ENCODE measurements around the gene AK8. TPM values are rescaled to one million over a fixed set of nuclear protein-coding genes. Genes with fewer than 3 reads are reported as not detected.
"Not testable (repeated sequence)": the region's sequence is repeated elsewhere in the genome, so short reads cannot be mapped to it uniquely, and the experiment has no call there.

AK8 gene
- polyA plus RNA-seq, 4 donors = 3.2 to 4.4 (median 4.1) TPM

- DNase-seq (ENCODE audit: low read depth in 4 of 4, low spot score in 3 of 4) = no peak
These were observed 152.8 kb downstream of the AK8 start for GRCh38 chr9:132725306-132725705.

- DNase-seq (ENCODE audit: low read depth in 4 of 4, low spot score in 3 of 4) = no peak
These were observed 154.3 kb downstream of the AK8 start for GRCh38 chr9:132723809-132724208.

GRCh38 chr9:132722564-132723065 is 155.5 kb downstream of the AK8 start:
- no peak for DNase-seq (ENCODE audit: low read depth in 4 of 4, low spot score in 3 of 4)

GRCh38 chr9:132721661-132722060 is 156.4 kb downstream of the AK8 start:
- no peak for DNase-seq (ENCODE audit: low read depth in 4 of 4, low spot score in 3 of 4)

GRCh38 chr9:132718381-132718928 is 159.6 kb downstream of the AK8 start:
- not testable (repeated sequence) for DNase-seq (ENCODE audit: low read depth in 4 of 4, low spot score in 3 of 4)

- no peak for DNase-seq (ENCODE audit: low read depth in 4 of 4, low spot score in 3 of 4)
These were observed 160.6 kb downstream of the AK8 start for GRCh38 chr9:132717326-132717945.

GRCh38 chr9:132716007-132716406 is 162.1 kb downstream of the AK8 start:
- no peak for DNase-seq (ENCODE audit: low read depth in 4 of 4, low spot score in 3 of 4)

- no peak for DNase-seq (ENCODE audit: low read depth in 4 of 4, low spot score in 3 of 4)
These were observed 165.3 kb downstream of the AK8 start for GRCh38 chr9:132712753-132713152.

GRCh38 chr9:132711846-132712245 is 166.2 kb downstream of the AK8 start:
- DNase-seq (ENCODE audit: low read depth in 4 of 4, low spot score in 3 of 4) = no peak

- not testable (repeated sequence) for DNase-seq (ENCODE audit: low read depth in 4 of 4, low spot score in 3 of 4)
These were observed 166.9 kb downstream of the AK8 start for GRCh38 chr9:132711152-132711551.

GRCh38 chr9:132710333-132710732 is 167.8 kb downstream of the AK8 start:
- DNase-seq (ENCODE audit: low read depth in 4 of 4, low spot score in 3 of 4) = no peak

GRCh38 chr9:132708769-132709430 is 169.2 kb downstream of the AK8 start:
- DNase-seq (ENCODE audit: low read depth in 4 of 4, low spot score in 3 of 4) = no peak

- no peak for DNase-seq (ENCODE audit: low read depth in 4 of 4, low spot score in 3 of 4)
These were observed 169.8 kb downstream of the AK8 start for GRCh38 chr9:132708239-132708638.

GRCh38 chr9:132703336-132703735 is 174.7 kb downstream of the AK8 start:
- no peak for DNase-seq (ENCODE audit: low read depth in 4 of 4, low spot score in 3 of 4)

GRCh38 chr9:132702254-132702653 is 175.8 kb downstream of the AK8 start:
- DNase-seq (ENCODE audit: low read depth in 4 of 4, low spot score in 3 of 4) = no peak

GRCh38 chr9:132699956-132700355 is 178.1 kb downstream of the AK8 start:
- peak in 2 of 4 donors; percentile 5 to 18 for DNase-seq (ENCODE audit: low read depth in 4 of 4, low spot score in 3 of 4)

- no peak for DNase-seq (ENCODE audit: low read depth in 4 of 4, low spot score in 3 of 4)
These were observed 179.1 kb downstream of the AK8 start for GRCh38 chr9:132698989-132699388.

- no peak for DNase-seq (ENCODE audit: low read depth in 4 of 4, low spot score in 3 of 4)
These were observed 180.9 kb downstream of the AK8 start for GRCh38 chr9:132697230-132697629.

- DNase-seq (ENCODE audit: low read depth in 4 of 4, low spot score in 3 of 4) = no peak
These were observed 183.9 kb downstream of the AK8 start for GRCh38 chr9:132694144-132694543.

GRCh38 chr9:132690696-132691095 is 187.4 kb downstream of the AK8 start:
- DNase-seq (ENCODE audit: low read depth in 4 of 4, low spot score in 3 of 4) = peak in 1 of 4 donors; percentile 5

- no peak for DNase-seq (ENCODE audit: low read depth in 4 of 4, low spot score in 3 of 4)
These were observed 194.2 kb downstream of the AK8 start for GRCh38 chr9:132683873-132684272.

- no peak for DNase-seq (ENCODE audit: low read depth in 4 of 4, low spot score in 3 of 4)
These were observed 196.5 kb downstream of the AK8 start for GRCh38 chr9:132681561-132681960.
